Measurements from ENCODE around the gene ST7L.
"Not testable (repeated sequence)": the region's sequence is repeated elsewhere in the genome, so short reads cannot be mapped to it uniquely, and the experiment has no call there.

ST7L gene

DNA sequence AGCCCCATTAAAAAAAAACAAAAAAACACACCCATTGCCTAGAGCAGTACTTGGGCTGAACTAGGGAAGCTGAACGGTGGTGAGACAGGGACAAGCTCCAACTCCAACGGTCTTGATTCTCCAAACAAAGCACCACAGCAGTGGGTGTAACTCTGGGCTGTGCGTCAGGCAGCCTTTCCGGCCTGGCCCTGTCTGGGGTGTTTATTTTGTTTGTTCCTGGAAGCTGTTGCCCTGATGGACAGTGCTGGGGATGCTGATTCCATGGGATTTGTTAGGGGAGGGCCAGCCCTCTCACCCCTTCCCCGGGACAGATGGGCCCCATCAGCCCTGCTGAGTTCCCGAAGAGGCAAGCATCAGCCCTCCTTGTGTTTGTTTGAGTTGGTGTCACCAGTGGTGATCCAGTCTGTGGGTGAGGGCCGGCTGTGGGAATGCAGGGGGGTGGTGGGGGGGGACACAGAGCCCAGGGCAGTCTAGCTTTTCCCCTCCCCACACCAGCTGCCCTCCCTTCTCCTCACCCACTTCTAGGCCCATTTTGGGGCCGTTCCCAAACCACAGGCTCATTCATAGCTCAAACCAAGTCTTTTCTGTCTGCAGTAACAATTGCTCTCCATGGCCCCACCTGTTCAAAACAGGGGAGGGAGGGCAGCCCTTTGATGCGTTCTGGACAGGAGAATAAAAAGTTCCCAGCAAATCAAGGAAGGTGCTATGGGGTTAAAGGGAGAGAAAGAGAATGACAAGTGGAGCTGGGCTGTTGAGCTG is 105.7 kb downstream of the ST7L start:
- DNase-seq, result no peak

DNA sequence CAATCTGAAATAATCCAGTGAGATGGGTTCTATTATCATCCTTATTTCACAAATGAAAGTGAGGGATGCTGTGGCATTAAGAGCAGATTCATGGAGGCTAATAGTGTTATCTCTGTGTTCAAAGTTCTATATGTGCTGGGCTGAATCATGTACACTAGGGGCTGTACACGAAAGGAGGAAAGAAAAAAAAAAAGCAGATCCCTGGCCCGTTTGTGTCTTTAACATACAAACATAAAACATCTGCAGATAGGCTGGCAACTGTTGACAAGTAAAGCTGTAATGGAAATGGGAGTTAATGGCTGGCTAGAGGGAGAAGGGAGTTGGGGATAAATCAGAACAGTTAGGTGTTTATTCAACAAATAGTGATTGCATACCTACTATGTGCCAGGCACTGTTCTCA is 107.0 kb downstream of the ST7L start:
- DNase-seq, result no peak

DNA sequence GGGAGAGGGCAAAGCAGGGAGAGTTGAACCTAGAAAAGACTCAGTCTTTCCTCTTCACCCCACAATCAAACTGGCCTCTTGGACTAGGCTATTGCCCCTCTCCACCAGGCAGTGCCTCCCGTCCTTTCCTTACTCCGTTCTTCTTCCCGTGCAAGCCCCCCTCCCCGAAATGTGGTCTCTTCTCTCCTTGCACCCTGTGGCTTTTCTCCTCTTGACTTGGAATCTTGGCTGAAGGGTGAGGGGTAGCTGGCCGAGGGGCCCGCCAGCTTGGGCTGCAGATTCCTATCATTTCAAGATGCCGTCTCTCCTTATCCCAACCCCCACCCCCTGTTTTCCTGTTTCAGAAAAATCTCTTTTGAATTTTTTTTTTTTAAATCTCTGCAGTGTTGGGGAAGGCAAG is 108.6 kb downstream of the ST7L start:
- DNase-seq, result no peak

DNA sequence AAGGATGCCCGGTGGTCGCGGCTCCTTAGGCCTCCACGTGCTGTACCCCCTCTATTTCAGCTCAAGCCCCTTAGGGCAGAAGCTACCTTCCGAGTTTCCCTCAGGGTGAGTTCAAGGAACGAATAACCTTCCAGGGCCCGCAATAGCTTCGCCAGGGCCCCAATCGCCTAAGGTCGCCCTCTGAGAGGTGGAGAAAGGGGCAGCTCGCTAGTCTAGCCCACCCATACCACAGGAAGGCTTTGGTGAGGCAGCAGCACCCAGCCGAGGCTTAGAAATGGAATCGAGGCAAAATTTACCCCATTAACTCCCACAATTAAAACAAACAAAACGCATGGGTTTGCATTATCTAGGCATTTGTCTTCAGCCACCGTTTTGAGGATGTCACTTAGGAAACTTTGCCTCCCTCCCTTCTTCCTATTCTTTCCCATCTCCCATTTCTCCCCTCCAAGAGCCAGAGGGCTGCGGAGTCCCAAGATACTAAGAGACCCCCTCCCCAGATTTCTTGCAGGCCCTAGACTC is 109.2 kb downstream of the ST7L start:
- DNase-seq, result no peak

DNA sequence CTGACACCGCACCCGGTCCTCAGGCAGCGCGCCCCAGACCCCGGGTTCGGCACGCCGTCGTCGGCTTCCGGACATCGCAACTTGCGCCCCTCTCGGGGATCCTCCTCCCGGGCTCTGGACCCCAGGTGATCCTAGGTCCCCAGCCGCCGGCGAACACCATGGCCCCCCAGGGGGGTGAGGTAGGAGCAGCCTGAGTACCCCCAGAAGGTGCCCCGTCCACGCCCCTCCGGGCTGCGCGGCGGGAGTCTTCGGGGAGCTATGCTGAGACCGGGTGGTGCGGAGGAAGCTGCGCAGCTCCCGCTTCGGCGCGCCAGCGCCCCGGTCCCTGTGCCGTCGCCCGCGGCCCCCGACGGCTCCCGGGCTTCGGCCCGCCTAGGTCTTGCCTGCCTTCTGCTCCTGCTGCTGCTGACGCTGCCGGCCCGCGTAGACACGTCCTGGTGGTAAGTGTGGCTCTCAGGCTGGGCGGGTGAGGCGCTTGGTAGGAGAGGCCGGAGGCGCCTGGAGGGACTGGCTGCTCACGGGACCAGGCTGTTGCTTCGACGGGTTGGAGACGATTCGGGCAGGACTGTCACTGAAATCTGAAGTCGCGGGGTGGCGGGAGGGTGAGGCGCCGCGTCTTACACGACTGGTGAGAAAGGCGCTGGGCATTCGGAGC is 109.8 kb downstream of the ST7L start:
- no peak for DNase-seq

DNA sequence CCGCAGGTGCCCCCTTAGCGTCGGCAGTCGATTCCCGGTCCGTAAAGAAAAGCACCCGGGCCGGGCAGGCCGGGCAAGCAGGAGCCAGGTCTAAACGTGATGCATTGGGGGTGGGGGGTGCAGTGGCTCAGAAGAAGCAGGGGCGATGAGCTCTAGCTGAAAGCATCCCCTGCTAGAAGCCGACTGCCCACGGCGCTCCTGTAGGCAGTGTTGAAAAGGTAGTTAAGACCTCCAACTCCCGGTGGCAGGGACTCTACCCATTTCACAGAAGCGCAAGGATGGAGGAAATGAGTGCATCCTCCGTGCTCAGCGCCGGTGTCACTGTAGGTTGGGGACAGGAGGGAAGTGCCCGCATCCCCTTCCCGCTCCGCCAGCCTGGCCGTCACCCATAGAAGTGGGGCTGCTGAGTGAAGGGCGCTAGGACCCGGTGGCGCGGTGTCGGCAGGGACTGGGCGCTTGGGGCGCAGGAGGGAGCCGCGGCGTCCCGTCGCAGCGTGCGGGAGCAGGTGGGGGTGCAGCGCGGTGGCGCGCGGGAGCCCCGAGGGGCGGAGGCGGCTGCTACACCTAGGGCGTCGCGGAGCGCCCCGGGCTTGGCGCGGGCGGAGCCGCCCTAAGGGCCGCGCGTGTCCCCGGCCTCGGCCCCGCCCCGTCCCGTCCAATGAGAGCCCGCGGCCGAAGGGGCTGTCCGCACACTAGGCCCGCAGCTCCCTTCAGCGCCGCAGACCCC is 110.5 kb downstream of the ST7L start, which contains the start of gene WNT2B:
TSS of gene WNT2B (plus strand) at position 688 of the 727 bp plus-strand sequence. CDS start 298 bp downstream, outside the sequence.
- no peak for DNase-seq

DNA sequence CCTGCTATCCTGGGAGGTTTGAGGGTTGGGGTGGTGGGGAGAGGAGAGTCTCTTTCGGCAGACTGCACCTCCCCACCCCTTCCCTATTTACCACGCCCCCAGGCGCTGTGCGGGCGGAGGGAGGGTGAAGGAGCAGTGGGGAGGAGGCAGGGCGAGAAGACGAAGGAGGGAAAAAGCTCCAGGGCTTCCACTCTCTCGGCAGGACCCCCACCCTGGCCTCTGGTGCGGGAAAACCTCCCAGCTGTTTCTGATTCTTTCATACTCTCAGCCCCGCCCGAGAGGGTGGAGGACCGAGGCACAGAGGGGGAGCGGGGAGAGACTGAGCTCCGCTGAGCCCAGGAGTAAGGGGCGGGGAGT is 111.0 kb downstream of the ST7L start:
- no peak for DNase-seq

DNA sequence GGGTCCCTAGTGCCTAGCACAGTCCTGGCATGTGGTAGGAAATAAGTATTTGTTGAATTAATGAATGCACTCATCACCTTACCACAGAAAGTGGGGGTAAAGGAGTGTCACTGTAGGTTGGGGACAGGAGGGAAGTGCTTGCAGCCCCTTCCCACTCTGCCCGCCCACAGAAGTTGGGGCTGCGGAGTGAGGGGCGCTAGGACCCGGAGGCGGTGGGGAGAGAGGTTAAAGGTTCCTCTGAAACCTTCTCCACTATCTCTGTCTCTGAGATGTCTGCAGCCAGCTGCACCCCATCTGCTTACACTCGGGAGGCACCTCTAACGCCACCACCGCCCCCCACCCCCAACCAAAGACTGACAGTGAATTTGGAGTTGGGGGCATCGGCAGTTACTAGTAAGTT is 111.6 kb downstream of the ST7L start:
- DNase-seq, result no peak

DNA sequence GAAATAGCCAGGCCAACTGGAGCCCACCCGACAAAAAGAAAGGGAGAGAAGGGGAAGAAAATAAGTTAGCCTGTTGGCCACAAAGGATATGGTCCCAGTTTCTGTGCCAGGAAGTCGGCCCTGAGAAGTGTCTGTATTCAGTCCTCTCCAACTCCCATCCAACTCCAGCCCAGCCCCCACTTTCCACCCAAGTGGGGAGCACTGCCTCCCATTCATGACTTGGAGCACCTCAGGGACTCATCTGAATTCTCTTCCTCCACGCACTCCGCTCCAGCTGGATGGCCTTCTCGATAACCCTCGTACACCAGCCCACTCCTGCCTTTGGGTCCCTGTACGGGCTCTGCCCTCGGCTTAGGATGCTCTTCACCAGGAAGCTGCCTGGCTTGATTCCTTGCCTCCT is 112.2 kb downstream of the ST7L start:
- DNase-seq, result no peak

DNA sequence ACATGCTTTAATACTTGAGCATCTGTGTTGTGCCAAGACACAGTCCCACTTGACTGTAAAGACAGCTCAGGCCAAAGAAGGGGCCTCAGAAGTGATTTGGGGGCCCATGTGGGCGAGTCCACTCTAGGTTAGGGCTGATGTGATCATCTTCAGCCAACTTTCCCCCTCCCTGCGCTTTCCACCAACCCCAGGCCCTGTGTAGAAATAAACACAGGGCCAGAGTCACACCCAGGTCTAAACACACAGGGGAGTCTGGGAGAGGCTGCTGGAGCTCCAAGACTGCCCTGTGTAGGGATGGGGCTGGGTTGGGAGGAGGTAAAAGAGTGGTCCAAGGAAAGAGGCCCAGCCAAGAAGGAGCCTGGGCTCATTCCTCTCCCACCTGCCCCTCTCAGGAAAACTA is 112.6 kb downstream of the ST7L start:
- DNase-seq, result no peak

DNA sequence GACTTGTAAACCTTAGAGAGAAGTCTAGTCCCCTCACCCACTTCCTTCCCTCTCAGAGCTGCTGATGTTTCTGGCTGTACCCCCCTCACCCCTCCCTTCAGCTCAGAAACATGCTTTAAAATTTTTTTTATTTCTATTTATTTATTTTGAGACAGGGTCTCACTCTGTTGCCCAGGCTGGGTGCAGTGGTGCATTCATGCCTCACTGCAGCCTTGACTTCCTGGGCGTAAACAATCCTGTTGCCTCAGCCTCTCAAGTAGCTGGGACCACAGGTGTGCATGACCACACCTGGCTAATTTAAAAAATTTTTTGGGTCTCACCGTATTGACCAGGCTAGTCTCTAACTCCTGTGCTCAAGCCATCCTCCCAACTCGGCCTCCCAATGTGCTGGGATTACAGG is 113.1 kb downstream of the ST7L start:
- no peak for DNase-seq

DNA sequence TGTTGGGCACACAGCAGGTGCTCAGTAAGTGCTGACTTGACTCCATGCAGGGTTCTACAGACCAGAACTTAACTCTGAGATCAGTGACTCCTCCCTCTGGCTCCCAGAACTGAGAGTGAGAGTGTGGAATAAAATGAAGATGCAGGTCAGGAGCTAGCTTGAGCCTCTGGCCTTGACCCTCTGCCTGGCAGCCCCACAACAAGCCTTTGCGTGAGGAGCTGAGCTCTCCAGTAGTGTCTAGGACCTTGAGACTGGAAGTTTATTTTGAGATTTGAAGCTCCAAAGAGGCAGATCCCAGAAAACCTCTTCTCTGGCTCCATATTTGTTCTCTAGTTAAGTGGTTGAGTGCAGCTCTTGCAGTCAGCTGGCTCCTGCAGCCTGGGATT is 113.5 kb downstream of the ST7L start:
- no peak for DNase-seq

DNA sequence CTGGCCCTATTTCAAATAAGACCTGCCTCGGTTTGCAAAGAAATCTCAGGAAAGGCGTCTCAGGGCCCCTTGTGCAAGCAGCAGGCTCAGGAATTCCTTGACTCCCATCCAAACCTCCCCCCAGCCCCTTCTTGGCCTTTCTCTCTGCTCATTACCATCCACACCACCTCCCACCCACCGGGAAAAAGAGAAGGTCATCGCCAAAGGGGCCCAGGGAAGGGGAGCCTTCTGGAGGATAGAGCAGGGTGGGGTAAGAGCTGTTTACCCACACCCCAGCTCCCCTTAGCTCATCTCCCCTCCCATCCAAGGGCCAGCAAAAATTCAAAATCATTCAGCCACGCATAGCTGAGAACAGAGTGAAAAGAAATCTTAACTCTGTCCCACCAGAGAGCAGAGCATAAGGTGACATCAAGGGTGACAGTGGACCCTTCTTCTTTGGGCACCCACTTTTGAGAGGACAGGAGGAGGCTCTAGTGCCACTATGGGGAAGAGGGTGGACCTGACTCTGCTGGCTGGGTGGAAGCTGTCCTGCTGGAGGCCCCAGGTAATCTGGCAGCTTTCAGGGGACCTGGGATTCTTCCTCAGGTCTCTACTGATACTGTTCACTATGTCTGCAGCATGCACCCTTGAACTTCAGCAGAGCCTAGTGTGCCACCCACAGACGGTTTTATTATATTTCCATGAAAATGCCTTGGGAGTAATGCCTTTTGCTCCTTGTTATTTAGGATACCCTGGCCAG is 114.1 kb downstream of the ST7L start:
- no peak for DNase-seq

DNA sequence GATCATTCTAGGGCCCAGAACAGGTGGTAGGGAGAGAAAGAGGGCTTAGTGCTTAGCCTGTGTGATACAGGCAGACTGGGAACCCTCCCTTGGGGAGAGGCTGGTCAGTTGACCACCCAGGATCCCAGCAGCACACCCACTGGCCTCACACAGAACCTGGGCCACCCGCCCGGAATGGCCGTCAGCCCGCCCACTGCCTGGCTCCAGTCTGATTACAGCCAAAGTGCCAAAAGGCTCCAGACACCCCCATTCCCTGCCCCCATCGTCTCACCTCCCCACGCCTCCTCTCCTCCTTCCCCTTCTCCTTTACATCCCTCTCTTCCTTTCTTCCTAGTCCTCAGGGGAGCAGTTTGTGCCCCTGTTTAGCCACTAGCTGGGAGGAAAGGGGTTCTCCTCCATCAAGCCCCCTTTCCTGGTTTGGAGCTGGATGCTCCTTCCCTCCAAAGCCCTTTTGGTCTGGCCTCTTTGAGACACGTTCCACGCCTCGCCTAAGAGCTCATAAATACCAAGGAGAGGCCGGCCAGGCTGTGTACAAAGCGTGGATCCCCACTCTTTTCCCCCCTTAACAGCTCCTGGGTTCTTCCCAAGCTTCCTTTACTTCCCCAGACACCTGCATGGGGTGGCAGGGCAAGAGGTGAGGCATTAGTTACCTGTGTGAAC is 114.8 kb downstream of the ST7L start:
- no peak for DNase-seq

DNA sequence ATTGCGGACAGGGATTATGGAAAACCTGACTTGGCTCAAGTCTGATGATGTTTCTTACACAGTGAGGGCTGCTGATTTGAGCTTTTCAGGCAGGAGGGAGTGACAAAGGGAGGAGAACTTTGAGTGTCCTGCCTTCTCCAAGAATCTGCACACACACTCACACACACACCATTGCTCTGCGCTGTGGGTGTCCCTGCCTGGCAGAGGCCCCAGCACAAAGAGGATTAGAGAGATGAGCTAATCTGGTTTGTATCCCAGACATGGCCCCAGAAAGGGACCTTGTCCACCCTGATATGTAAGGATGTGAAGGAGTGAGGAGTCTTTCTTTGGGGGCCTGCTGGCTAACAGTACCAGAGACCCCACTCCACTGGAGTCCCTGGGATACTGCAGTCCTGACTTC is 116.1 kb downstream of the ST7L start:
- no peak for DNase-seq

DNA sequence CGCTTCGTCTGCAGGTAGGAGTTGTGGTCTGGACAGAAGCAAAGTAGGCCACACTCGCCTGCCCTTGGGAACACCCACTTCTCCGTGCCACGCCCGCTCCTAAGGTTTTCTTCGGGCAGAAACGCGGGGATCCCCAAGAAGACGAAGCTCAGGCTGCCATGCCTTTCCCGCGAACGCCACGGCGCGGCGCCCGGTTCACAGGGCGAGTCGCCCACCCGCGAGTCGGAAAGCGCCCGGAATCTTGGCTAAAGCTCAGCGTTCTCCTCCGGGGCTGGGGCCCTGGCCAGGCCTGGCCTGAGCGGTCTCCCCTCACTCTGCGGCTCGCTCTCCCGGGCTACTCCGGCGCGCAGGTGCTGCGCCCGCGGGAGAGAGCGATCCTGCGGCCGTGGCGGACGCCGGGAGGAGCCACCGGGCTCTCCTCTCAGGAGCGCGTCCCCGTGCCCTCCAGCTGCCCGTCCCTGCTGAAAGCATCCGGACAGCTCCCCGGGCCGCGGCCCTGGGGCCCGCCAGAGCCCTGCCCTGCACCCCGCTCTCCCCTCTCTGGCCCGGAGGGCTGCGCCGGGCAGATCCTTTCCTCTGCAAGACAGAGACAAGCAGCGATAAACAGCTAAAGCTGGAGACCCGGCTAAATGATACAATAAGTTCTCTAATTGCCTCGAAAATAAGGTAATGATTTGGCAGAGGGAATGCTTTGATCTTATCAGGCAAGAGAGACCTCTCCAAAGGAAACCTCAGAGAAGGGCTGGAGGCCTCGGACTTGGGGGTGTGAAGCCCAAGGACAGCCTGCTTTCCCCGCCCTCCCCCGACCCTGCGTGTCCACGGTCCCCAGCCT is 116.9 kb downstream of the ST7L start:
- DNase-seq, result peak; percentile 11

DNA sequence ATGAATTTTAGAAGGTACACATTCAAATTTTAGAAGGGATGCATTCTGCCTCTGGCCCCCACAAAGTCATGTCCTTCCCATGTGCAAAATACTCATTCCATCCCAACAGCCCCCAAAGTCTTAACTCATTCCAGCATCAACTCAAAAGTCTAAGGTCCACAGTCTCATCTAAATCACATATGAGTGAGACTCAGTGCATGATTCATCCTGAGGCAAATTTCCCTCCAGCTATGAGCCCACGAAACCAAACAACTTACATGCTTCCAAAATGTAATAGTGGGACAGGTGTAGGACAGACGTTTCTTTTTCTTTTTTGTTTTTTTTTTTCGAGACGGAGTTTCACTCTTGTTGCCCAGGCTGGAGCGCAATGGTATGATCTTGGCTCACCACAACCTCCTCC is 122.7 kb downstream of the ST7L start:
- DNase-seq, result no peak

DNA sequence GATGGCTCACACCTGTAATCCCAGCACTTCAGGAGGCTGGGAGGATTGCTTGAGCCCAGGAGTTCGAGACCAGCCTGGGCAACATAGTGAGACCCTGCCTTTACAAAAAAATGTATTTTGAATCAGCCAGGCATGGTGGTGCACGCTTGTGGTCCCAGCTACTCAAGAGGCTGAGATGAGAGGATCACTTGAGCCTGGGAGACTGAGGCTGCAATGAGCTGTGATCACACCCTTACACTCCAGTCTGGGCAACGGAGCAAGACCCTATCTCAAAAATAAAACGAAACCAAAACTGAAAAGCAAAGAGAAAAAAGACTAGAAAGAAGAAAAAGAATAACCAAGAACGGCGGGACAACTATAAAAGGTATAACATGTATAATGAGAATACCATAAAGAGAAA is 125.6 kb downstream of the ST7L start:
- no peak for DNase-seq

DNA sequence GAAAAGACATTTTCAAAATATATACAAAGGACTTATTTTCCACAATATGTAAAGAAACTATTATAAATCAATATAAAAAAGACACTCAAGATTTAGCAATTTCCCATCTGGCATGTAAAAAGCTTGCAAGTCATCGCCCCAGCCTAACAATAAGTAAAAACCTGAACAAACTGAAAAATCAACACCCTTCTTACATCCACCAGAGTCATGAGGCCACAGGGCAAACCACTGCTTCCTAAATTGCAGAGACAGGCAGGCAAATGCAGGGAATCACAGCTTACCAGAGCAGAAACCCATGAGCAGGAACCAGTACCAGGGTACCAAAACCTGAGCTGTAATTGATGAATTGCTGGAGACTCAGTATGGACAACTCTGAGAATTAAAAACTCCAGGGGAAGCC is 126.9 kb downstream of the ST7L start:
- DNase-seq, result no peak

DNA sequence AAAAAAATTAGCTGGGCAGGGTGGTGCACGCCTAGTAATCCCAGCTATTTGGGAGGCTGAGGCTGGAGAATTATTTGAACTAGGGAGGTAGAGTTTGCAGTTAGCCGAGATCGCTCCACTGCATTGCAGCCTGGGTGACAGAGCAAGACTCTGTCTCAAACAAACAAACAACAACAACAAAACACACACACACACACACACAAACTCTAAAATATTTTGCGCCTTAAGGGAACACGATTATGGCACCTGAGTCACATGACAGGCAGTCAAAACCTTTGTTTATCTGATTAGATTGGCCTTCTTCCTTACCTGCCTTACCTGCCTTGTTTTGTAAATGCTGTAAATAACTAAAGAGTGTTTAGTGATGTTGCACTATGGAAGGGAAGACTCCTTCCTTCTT is 130.8 kb downstream of the ST7L start:
- no peak for DNase-seq

DNA sequence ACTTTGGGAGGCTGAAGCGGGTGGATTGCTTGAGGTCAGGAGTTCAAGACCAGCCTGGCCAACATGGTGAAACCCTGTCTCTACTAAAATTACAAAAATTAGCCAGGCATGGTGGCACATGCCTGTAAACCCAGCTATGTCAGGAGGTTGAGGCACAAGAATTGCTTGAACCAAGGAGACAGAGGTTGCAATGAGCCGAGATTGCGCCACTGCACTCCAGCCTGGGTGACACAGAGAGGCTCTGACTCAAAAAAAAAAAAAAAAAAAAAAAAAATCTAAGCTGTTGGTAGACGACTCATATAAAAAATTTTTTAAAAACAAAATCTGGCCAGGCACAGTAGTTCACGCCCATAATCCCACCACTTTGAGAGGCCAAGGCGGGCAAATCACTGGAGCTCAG is 131.3 kb downstream of the ST7L start:
- not testable (repeated sequence) for DNase-seq

DNA sequence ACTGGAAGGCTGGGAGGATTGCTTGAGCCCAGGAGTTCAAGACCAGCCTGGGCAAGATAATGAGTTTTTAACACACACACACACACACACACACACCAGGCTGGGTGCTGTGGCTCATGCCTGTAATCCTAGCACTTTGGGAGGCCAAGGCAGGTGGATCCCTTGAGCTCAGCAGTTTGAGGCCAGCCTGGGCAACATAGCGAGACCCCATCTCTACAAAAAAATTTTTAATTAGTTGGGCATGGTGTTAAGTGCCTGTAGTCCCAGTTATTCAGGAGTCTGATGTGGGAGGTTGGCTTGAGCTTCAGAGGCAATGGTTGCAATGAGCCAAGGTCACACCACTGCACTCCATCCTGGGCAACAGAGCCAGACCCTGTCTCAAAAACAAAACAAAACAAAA is 132.9 kb downstream of the ST7L start:
- not testable (repeated sequence) for DNase-seq
